Measurements from ENCODE around the gene PCK1. TPM values are rescaled to one million over a fixed set of nuclear protein-coding genes. Genes with fewer than 3 reads are reported as not detected.

Gene PCK1
- total and polyA plus RNA-seq, 10 donors = 0.04 to 0.67 (median 0.17) TPM; not detected in 3

DNA sequence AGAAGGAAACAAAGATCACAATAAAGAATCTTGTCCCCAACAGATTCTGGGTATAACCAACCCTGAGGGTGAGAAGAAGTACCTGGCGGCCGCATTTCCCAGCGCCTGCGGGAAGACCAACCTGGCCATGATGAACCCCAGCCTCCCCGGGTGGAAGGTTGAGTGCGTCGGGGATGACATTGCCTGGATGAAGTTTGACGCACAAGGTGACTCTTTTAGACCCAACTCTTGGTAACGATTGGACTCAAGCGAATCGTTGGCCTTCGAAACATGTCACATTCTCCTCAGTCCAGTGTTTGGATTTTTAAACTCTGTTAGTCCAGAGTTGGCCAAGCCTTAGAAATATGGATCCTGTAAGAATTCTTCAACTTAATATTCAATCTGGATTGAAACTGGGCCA is 2.6 kb downstream of the PCK1 start:
- DNase-seq = peak; percentile 51
- no peaks in the 10 kb centered on the region for H3K36me3 ChIP-seq
- WGBS, 5 donors = 96 to 99% (median 97%) methylated on average over 12 of the region's 12 CpGs
- TF ChIP-seq POLR2A (IDR thresholded peaks at IDR 0.05) (no peak), POLR2AphosphoS5 (IDR thresholded peaks at IDR 0.05) (no peak)
- TF ChIP-seq, protein P1, sequence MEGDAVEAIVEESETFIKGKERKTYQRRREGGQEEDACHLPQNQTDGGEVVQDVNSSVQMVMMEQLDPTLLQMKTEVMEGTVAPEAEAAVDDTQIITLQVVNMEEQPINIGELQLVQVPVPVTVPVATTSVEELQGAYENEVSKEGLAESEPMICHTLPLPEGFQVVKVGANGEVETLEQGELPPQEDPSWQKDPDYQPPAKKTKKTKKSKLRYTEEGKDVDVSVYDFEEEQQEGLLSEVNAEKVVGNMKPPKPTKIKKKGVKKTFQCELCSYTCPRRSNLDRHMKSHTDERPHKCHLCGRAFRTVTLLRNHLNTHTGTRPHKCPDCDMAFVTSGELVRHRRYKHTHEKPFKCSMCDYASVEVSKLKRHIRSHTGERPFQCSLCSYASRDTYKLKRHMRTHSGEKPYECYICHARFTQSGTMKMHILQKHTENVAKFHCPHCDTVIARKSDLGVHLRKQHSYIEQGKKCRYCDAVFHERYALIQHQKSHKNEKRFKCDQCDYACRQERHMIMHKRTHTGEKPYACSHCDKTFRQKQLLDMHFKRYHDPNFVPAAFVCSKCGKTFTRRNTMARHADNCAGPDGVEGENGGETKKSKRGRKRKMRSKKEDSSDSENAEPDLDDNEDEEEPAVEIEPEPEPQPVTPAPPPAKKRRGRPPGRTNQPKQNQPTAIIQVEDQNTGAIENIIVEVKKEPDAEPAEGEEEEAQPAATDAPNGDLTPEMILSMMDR (IDR thresholded peaks at IDR 0.05 in 8 of 11, conservative IDR thresholded peaks at IDR 0.05 in 3 of 11) = no peak
- no peak overlapping the region for H3K4me3 ChIP-seq
- intact Hi-C loops (cut with DNase I; ENCODE audit: low total_unique reads) = no loop called here
- peaks cover 0 to under 1% (median 0%) of the 10 kb centered on the region in 6 donors for H3K4me1 ChIP-seq
- no peaks in the 10 kb centered on the region for H3K9me3 ChIP-seq
- no peak overlapping the region for H3K27ac ChIP-seq
- peaks cover 0 to 40% (median 0%) of the 10 kb centered on the region in 7 donors for H3K27me3 ChIP-seq (replicated peaks in 1 of 7)

DNA sequence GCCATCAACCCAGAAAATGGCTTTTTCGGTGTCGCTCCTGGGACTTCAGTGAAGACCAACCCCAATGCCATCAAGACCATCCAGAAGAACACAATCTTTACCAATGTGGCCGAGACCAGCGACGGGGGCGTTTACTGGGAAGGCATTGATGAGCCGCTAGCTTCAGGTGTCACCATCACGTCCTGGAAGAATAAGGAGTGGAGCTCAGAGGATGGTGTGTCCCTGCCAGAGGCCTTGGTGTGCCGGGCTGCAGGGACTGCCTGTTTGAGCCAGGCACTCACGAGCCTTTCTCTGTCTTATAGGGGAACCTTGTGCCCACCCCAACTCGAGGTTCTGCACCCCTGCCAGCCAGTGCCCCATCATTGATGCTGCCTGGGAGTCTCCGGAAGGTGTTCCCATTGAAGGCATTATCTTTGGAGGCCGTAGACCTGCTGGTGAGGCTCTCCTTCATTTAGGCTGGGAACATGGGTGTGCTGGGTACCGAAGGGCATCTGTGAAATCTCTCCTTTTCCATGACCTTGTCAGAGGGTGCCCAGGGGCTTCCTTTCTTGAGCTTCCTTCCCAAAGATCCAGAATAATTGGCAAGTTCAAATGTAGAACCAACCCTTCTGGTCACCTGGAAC is 3.4 kb downstream of the PCK1 start:
- TF ChIP-seq POLR2AphosphoS5 (IDR thresholded peaks at IDR 0.05) = no peak
- TF ChIP-seq, protein P1 (IDR thresholded peaks at IDR 0.05 in 8 of 11, conservative IDR thresholded peaks at IDR 0.05 in 3 of 11) = no peak
- TF ChIP-seq POLR2A (IDR thresholded peaks at IDR 0.05) = no peak
- H3K27me3 ChIP-seq (replicated peaks in 1 of 7) = peaks cover 0 to 38% (median 0%) of the 10 kb centered on the region in 7 donors
- H3K4me3 ChIP-seq = no peak overlapping the region
- intact Hi-C loops (cut with DNase I; ENCODE audit: low total_unique reads) = no loop called here
- peak; percentile 43 for DNase-seq
- no peaks in the 10 kb centered on the region for H3K36me3 ChIP-seq
- H3K4me1 ChIP-seq = peaks cover 0 to 5% (median 0%) of the 10 kb centered on the region in 6 donors
- WGBS, 5 donors = 84 to 89% (median 87%) methylated on average over 13 to 14 of the region's 14 CpGs
- H3K27ac ChIP-seq = no peak overlapping the region
- no peaks in the 10 kb centered on the region for H3K9me3 ChIP-seq

DNA sequence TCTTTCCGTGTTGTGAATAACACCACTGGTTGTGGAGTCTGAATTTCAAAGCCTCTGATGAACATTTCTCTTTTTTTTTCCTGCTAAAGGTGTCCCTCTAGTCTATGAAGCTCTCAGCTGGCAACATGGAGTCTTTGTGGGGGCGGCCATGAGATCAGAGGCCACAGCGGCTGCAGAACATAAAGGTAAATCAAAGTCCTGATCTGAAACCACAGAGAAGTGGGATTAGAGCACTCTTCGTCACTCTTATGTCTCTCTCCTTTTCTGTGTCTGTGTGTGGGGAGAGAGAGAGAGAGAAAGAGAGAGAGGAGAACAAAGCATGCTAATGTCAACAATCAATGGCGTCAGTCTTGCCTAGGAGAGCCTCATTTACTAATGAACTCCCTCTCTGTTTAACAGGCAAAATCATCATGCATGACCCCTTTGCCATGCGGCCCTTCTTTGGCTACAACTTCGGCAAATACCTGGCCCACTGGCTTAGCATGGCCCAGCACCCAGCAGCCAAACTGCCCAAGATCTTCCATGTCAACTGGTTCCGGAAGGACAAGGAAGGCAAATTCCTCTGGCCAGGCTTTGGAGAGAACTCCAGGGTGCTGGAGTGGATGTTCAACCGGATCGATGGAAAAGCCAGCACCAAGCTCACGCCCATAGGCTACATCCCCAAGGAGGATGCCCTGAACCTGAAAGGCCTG is 4.2 kb downstream of the PCK1 start:
- H3K27me3 ChIP-seq (replicated peaks in 1 of 7) = peaks cover 0 to 35% (median 0%) of the 10 kb centered on the region in 7 donors
- H3K4me3 ChIP-seq = no peak overlapping the region
- 80 to 92% (median 90%) methylated on average over 11 of the region's 11 CpGs for WGBS, 5 donors
- TF ChIP-seq, protein P1 (IDR thresholded peaks at IDR 0.05 in 8 of 11, conservative IDR thresholded peaks at IDR 0.05 in 3 of 11) = no peak
- TF ChIP-seq POLR2A (IDR thresholded peaks at IDR 0.05) (no peak), POLR2AphosphoS5 (IDR thresholded peaks at IDR 0.05) (no peak)
- H3K27ac ChIP-seq = no peak overlapping the region
- peaks cover 0 to 5% (median 0%) of the 10 kb centered on the region in 6 donors for H3K4me1 ChIP-seq
- H3K36me3 ChIP-seq = no peaks in the 10 kb centered on the region
- H3K9me3 ChIP-seq = no peaks in the 10 kb centered on the region
- intact Hi-C loops (cut with DNase I; ENCODE audit: low total_unique reads) = no loop called here
- DNase-seq = peak; percentile 24

DNA sequence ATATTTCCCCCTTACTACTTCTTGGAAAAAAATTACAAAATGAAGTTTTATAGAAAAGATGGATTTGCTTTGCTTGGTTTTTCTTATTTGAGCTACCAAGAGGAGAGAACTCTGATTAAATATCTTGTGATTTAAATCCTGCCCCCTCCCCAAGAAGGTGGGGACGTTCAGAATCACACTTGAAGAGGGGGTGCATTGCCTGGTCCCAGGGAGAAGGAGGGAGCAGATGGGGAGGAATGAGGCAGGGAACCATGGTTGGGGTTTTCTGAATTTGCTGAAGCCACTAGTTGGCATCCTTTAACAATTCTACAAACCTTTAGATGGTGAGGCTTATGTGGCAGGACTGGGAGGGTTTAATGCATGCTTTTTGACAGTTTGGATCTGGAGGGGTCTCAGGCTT is 5.5 kb downstream of the PCK1 start:
- intact Hi-C loops (cut with DNase I; ENCODE audit: low total_unique reads) = no loop called here
- Histone ChIP-seq H3K27me3 (replicated peaks in 1 of 7) (peaks cover 0 to 27% (median 0%) of the 10 kb centered on the region in 7 donors), H3K4me3 (no peak overlapping the region), H3K36me3 (no peaks in the 10 kb centered on the region), H3K9me3 (no peaks in the 10 kb centered on the region), H3K4me1 (peaks cover 0 to 6% (median 0%) of the 10 kb centered on the region in 6 donors), H3K27ac (no peak overlapping the region)
- no peak for DNase-seq
- TF ChIP-seq POLR2AphosphoS5 (IDR thresholded peaks at IDR 0.05) = no peak
- no peak for TF ChIP-seq POLR2A (IDR thresholded peaks at IDR 0.05)
- WGBS, 5 donors = 17 to 49% (median 32%) methylated on average over 1 of the region's 1 CpG

Measured in spleen (tissue), 11 donors.